ENCODE data around the gene TMEM269. TPM values are rescaled to one million over a fixed set of nuclear protein-coding genes. Genes with fewer than 3 reads are reported as not detected.
A peak's percentile ranks its signal among the peaks of the same experiment; 100 is the strongest.

TMEM269 gene
- total and polyA plus RNA-seq, 9 of the 15 experiments (the other 6 are each of a cell fraction or from before 2014, with no cell fraction given) = 0.09 to 0.49 (median 0.21) TPM

DNA sequence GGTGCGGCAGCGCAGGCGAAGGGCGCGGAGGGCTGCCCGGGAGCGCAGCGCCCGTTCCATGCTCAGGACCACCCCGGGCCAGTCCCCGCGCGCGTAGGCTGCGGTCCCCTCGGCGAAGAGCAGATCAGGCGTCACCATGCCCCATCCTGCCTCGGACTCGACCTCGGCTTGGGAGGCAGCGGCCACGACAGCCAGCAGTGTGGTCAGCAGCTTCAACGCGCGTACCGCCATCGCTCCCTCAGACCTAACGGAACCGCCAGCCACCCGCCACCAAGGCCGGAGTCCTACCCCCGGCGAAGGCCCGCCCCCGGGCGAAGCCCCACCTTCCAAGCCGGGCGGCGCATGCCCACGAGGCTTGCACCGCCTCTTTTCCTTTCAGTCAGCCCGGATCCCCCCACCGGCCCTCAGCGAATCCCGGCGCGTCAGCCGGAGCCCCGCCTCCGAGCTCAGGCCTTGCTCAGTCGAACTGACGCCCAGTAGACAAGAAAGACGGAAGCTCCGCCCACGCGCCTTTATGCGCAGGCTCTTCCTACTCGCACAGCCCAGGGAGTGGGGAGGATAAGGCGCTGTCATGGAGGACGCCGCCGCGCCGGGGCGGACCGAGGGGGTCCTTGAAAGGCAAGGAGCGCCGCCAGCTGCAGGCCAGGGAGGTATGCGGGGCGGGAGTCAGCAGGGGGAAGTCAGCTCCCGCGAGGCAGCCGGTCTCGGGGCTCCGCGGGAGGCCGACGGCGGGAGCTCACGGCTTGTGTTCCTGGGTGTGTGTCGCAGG is 17.9 kb upstream of the TMEM269 start, which contains the start of the genes C1orf50 and P3H1 (continued):
- TF ChIP-seq, protein P1, sequence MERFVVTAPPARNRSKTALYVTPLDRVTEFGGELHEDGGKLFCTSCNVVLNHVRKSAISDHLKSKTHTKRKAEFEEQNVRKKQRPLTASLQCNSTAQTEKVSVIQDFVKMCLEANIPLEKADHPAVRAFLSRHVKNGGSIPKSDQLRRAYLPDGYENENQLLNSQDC (CRISPR knock-in tag; IDR thresholded peaks at IDR 0.05) = 0 out of 2 replicates have a peak, but pooled peaks have one; percentile 67
- no peak for TF ChIP-seq ZSCAN32 (CRISPR knock-in tag; IDR thresholded peaks at IDR 0.05)
- TF ChIP-seq, protein P2, sequence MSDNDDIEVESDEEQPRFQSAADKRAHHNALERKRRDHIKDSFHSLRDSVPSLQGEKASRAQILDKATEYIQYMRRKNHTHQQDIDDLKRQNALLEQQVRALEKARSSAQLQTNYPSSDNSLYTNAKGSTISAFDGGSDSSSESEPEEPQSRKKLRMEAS (CRISPR knock-in tag; IDR thresholded peaks at IDR 0.05) = peak; percentile 72; the same call in 1 of the 2 replicates
- no peak for TF ChIP-seq ZNF408 (CRISPR knock-in tag; IDR thresholded peaks at IDR 0.05; ENCODE audit: low read depth)
- TF ChIP-seq, protein P3, sequence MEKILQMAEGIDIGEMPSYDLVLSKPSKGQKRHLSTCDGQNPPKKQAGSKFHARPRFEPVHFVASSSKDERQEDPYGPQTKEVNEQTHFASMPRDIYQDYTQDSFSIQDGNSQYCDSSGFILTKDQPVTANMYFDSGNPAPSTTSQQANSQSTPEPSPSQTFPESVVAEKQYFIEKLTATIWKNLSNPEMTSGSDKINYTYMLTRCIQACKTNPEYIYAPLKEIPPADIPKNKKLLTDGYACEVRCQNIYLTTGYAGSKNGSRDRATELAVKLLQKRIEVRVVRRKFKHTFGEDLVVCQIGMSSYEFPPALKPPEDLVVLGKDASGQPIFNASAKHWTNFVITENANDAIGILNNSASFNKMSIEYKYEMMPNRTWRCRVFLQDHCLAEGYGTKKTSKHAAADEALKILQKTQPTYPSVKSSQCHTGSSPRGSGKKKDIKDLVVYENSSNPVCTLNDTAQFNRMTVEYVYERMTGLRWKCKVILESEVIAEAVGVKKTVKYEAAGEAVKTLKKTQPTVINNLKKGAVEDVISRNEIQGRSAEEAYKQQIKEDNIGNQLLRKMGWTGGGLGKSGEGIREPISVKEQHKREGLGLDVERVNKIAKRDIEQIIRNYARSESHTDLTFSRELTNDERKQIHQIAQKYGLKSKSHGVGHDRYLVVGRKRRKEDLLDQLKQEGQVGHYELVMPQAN (IDR thresholded peaks at IDR 0.05; ENCODE audit: borderline replicate concordance) = 0 out of 2 replicates have a peak, but pooled peaks have one; percentile 48
- TF ChIP-seq, protein P4, sequence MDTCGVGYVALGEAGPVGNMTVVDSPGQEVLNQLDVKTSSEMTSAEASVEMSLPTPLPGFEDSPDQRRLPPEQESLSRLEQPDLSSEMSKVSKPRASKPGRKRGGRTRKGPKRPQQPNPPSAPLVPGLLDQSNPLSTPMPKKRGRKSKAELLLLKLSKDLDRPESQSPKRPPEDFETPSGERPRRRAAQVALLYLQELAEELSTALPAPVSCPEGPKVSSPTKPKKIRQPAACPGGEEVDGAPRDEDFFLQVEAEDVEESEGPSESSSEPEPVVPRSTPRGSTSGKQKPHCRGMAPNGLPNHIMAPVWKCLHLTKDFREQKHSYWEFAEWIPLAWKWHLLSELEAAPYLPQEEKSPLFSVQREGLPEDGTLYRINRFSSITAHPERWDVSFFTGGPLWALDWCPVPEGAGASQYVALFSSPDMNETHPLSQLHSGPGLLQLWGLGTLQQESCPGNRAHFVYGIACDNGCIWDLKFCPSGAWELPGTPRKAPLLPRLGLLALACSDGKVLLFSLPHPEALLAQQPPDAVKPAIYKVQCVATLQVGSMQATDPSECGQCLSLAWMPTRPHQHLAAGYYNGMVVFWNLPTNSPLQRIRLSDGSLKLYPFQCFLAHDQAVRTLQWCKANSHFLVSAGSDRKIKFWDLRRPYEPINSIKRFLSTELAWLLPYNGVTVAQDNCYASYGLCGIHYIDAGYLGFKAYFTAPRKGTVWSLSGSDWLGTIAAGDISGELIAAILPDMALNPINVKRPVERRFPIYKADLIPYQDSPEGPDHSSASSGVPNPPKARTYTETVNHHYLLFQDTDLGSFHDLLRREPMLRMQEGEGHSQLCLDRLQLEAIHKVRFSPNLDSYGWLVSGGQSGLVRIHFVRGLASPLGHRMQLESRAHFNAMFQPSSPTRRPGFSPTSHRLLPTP (IDR thresholded peaks at IDR 0.05; ENCODE audit: borderline replicate concordance, extremely low read depth, insufficient read length) = no peak
- TF ChIP-seq TOE1 (IDR thresholded peaks at IDR 0.05; ENCODE audit: borderline replicate concordance) = no peak
- TF ChIP-seq TOE1 (CRISPR knock-in tag; IDR thresholded peaks at IDR 0.05; ENCODE audit: borderline replicate concordance, low read depth) = no peak
- no peak for TF ChIP-seq ETS2 (tag; IDR thresholded peaks at IDR 0.05; ENCODE audit: borderline replicate concordance, poor library complexity, severe bottlenecking)
- TF ChIP-seq HDGF (IDR thresholded peaks at IDR 0.05) = no peak
- TF ChIP-seq, protein P5, sequence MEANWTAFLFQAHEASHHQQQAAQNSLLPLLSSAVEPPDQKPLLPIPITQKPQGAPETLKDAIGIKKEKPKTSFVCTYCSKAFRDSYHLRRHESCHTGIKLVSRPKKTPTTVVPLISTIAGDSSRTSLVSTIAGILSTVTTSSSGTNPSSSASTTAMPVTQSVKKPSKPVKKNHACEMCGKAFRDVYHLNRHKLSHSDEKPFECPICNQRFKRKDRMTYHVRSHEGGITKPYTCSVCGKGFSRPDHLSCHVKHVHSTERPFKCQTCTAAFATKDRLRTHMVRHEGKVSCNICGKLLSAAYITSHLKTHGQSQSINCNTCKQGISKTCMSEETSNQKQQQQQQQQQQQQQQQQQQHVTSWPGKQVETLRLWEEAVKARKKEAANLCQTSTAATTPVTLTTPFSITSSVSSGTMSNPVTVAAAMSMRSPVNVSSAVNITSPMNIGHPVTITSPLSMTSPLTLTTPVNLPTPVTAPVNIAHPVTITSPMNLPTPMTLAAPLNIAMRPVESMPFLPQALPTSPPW (CRISPR knock-in tag; IDR thresholded peaks at IDR 0.05) = peak; percentile 77
- TF ChIP-seq IRF2 (CRISPR knock-in tag; IDR thresholded peaks at IDR 0.05) = peak; percentile 83; the same call in 1 of the 2 replicates
- TF ChIP-seq, protein P6, sequence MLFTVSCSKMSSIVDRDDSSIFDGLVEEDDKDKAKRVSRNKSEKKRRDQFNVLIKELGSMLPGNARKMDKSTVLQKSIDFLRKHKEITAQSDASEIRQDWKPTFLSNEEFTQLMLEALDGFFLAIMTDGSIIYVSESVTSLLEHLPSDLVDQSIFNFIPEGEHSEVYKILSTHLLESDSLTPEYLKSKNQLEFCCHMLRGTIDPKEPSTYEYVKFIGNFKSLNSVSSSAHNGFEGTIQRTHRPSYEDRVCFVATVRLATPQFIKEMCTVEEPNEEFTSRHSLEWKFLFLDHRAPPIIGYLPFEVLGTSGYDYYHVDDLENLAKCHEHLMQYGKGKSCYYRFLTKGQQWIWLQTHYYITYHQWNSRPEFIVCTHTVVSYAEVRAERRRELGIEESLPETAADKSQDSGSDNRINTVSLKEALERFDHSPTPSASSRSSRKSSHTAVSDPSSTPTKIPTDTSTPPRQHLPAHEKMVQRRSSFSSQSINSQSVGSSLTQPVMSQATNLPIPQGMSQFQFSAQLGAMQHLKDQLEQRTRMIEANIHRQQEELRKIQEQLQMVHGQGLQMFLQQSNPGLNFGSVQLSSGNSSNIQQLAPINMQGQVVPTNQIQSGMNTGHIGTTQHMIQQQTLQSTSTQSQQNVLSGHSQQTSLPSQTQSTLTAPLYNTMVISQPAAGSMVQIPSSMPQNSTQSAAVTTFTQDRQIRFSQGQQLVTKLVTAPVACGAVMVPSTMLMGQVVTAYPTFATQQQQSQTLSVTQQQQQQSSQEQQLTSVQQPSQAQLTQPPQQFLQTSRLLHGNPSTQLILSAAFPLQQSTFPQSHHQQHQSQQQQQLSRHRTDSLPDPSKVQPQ (CRISPR knock-in tag; IDR thresholded peaks at IDR 0.05; ENCODE audit: borderline replicate concordance) = no peak
- TF ChIP-seq TFAM (CRISPR knock-in tag; conservative IDR thresholded peaks at IDR 0.05) = no peak
- TF ChIP-seq RB1 (IDR thresholded peaks at IDR 0.05; ENCODE audit: low read depth) = peak; percentile 51
